H1 (cell line): Measurements from ENCODE around the gene CDC42EP2. TPM values are rescaled to one million over a fixed set of nuclear protein-coding genes. Genes with fewer than 3 reads are reported as not detected.

Experiments used
- ATF2 ChIP-seq: IDR thresholded peaks from 2 replicates; pipeline ENCODE4 v1.6.1; 2012; ENCODE audit warnings: low read length, inconsistent platforms
- ATF3 ChIP-seq: IDR thresholded peaks from 2 replicates; pipeline ENCODE4 v1.6.1; 2011; ENCODE audit warnings: low read depth, mild to moderate bottlenecking, low read length; ENCODE audit not compliant: insufficient read depth
- BACH1 ChIP-seq: IDR thresholded peaks from 2 replicates; pipeline ENCODE4 v1.6.1; 2012; ENCODE audit warnings: low read length, improper control_type of control experiment
- JUND ChIP-seq: IDR thresholded peaks from 2 replicates; pipeline ENCODE4 v1.6.1; 2011; ENCODE audit warnings: mild to moderate bottlenecking, improper control_type of control experiment, low read length
- PHF8 ChIP-seq: fragments of 200-600 bp; sonication (generic); conservative IDR thresholded peaks from 2 replicates; pipeline ENCODE4 v1.7.1; 2012; ENCODE audit warnings: low read depth, mild to moderate bottlenecking, inconsistent platforms, low read length, moderate library complexity
- RBBP5 ChIP-seq: IDR thresholded peaks from 2 replicates; pipeline ENCODE4 v1.7.1; 2012; ENCODE audit warnings: low read depth, mild to moderate bottlenecking, inconsistent platforms, low read length, moderate library complexity, borderline replicate concordance
- RFX5 ChIP-seq: IDR thresholded peaks from 2 replicates; pipeline ENCODE4 v1.6.1; 2011; ENCODE audit warnings: low read depth, low read length, improper control_type of control experiment, borderline replicate concordance
- SP2 ChIP-seq: IDR thresholded peaks from 2 replicates; pipeline ENCODE4 v1.6.1; 2012; ENCODE audit warnings: mild to moderate bottlenecking, low read length, inconsistent platforms
- SP4 ChIP-seq: IDR thresholded peaks from 2 replicates; pipeline ENCODE4 v1.6.1; 2012; ENCODE audit warnings: low read length, inconsistent platforms
- polyA plus RNA-seq, 7 experiments: library from polyadenylated mRNA; depleted of rRNA in 3 of 7; stranded (reverse) in 5 of 7; unstranded in 2 of 7; fragments of >200 nt in 5 of 7; fragments of 200-250 nt in 2 of 7; gene quantifications; 1 replicate in 5 of 7; 2 replicates in 1 of 7; 4 replicates in 1 of 7; pipeline versions ENCODE4 v1.2.1 to v1.2.3, GENCODE V29; 2011 to 2013; ENCODE audit warnings: missing spikeins in 2 of 7, mixed read lengths in 2 of 7
- total RNA-seq: library from RNA; stranded (reverse); fragmentation: NEBNext Ultra II Directional; extraction: Animal tissue kit (Norgen Biotek cat#: 25700); gene quantifications from 2 replicates; pipeline ENCODE4 v1.2.1, GENCODE V29; 2021

CDC42EP2 gene
- total and polyA plus RNA-seq, 2 of the 8 experiments (the other 6 are each of a cell fraction or from before 2014, with no cell fraction given): 11.8 to 13.3 TPM

- no peak for TF ChIP-seq ATF2
- no peak for TF ChIP-seq JUND
- peak; percentile 48; the same call in 1 of the 2 replicates for TF ChIP-seq BACH1
- TF ChIP-seq PHF8: no peak
- no peak for TF ChIP-seq RFX5
- no peak for TF ChIP-seq SP4
- no peak for TF ChIP-seq SP2
- TF ChIP-seq RBBP5: no peak
- no peak for TF ChIP-seq ATF3
- TF ChIP-seq, all 59 proteins: peak for 5
Measured at GRCh38 chr11:65301491-65302329, 13.0 kb upstream of the CDC42EP2 start (continued).
